Measurements from ENCODE around the gene OR13C2. TPM values are rescaled to one million over a fixed set of nuclear protein-coding genes. Genes with fewer than 3 reads are reported as not detected.
"Not testable (repeated sequence)": the region's sequence is repeated elsewhere in the genome, so short reads cannot be mapped to it uniquely, and the experiment has no call there.

The OR13C2 gene
- total RNA-seq, 1 donor from 2014 or later: not detected

DNA sequence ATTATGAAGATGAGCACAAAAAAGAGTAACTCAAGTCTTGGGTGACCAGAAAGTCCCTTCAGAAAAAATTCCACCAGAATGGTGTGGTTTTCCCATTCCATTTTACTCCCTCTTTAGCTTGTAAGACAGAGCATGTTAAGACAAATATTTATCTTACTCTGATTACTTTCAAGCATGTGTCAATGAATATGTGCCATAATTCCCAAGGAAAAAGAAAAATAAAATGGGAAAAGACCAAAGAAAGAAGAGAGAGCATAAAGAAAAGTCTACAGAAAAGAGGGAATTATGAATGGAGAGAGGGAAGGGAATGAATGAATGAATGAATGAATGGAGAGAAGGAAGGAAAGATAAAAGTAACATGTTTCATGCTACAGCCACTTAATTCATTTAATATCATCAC is 6.1 kb downstream of the OR13C2 start, which contains the start of gene OR13C5:
TSS of gene OR13C5 (minus strand) at position 101 of the 400 bp plus-strand sequence. CDS start at position 101, 0 bp downstream.
- not testable (repeated sequence) for H3K9me3 ChIP-seq (ENCODE audit: control insufficient read depth in 3 of 3, low read length in 3 of 3); H3K27ac ChIP-seq (ENCODE audit: low read depth, low read length); H3K36me3 ChIP-seq (ENCODE audit: control insufficient read depth in 3 of 3, insufficient read depth in 3 of 3, low read length in 3 of 3); H3K4me1 ChIP-seq (ENCODE audit: control insufficient read depth in 3 of 3, insufficient read depth in 3 of 3, low read length in 3 of 3); H3K9ac ChIP-seq (ENCODE audit: low read depth in 1 of 3, low read length in 3 of 3); H3K27me3 ChIP-seq (ENCODE audit: control insufficient read depth in 3 of 3, insufficient read depth in 3 of 3, low read length in 3 of 3); H3K4me3 ChIP-seq (ENCODE audit: low read length in 3 of 3)

DNA sequence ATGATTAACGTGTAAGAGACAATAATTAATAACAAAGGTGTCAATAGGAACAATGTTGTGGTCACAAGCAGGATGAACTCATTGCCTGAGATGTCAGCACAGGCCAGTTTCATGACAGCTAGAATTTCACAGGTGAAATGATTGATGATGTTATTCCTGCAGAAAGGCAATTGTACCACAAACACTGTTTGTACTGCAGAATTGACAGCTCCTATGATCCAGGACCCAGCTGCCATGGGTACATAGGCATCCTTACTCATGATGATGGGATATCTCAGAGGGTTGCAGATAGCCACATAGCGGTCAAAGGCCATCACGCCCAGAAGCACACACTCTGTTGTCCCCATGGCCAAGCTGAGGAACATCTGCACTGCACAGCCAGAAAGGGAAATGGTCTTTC is 6.7 kb downstream of the OR13C2 start:
- not testable (repeated sequence) for H3K36me3 ChIP-seq (ENCODE audit: control insufficient read depth in 3 of 3, insufficient read depth in 3 of 3, low read length in 3 of 3); H3K9ac ChIP-seq (ENCODE audit: low read depth in 1 of 3, low read length in 3 of 3); H3K4me3 ChIP-seq (ENCODE audit: low read length in 3 of 3); H3K9me3 ChIP-seq (ENCODE audit: control insufficient read depth in 3 of 3, low read length in 3 of 3); H3K27me3 ChIP-seq (ENCODE audit: control insufficient read depth in 3 of 3, insufficient read depth in 3 of 3, low read length in 3 of 3); H3K27ac ChIP-seq (ENCODE audit: low read depth, low read length); H3K4me1 ChIP-seq (ENCODE audit: control insufficient read depth in 3 of 3, insufficient read depth in 3 of 3, low read length in 3 of 3)

DNA sequence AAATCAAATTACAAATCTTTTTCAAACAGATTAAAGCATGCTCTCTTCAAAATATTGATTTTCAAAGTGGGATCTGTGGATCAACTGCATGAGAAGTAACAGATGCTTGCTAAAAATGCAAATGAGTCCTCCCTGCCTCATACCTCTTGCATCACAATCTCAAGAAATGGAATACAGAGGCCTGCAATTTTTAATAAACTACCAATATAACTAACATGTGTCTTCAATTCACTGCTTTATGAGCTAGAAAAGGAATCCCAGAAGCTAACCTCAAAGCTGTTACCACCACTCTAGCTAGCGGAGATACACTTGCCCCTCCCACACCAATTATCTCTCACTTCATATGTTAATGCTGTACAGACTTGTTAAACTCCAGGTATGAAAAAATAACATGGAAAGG is 15.8 kb downstream of the OR13C2 start:
- H3K4me1 ChIP-seq (ENCODE audit: control insufficient read depth in 3 of 3, insufficient read depth in 3 of 3, low read length in 3 of 3): no peaks in the 10 kb centered on the region
- peaks cover 0 to 2% (median 0%) of the 10 kb centered on the region in 3 donors for H3K9me3 ChIP-seq (ENCODE audit: control insufficient read depth in 3 of 3, low read length in 3 of 3)
- H3K36me3 ChIP-seq (ENCODE audit: control insufficient read depth in 3 of 3, insufficient read depth in 3 of 3, low read length in 3 of 3): no peaks in the 10 kb centered on the region
- H3K27ac ChIP-seq (ENCODE audit: low read depth, low read length): no peak overlapping the region
- H3K4me3 ChIP-seq (ENCODE audit: low read length in 3 of 3): no peak overlapping the region
- no peak overlapping the region for H3K9ac ChIP-seq (ENCODE audit: low read depth in 1 of 3, low read length in 3 of 3)
- H3K27me3 ChIP-seq (ENCODE audit: control insufficient read depth in 3 of 3, insufficient read depth in 3 of 3, low read length in 3 of 3): no peaks in the 10 kb centered on the region

DNA sequence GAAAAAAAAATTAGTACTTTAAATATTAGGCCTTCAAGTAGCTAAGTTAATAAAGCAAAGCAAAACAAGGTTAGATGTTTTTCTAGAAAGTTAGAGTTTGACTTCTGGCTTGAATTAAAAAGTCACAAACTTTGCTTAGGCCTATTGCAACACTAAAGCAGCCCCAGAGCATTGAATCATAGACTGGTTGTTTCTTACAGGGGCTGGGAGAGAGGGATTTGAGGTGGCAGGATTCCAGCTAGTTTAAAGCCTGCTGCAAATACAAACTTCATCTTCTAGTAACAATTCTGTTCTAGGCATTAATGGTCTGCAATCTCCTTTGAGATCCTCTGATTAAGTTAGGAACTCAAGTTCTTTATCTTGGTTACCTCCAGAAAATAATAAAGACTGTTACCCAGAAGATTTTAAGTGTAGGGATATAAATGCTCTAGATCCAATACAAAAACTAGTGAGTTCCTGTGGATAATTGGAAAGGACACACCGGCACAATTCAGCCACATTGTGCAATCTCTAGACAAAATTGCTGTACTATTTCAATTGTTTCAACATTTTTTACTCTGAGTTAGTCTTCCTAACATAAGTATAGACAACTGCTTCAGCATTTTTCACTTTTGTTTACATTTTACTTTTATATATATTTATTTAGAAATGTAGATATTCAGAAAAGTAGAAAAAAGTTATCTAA is 18.8 kb downstream of the OR13C2 start:
- H3K9ac ChIP-seq (ENCODE audit: low read depth in 1 of 3, low read length in 3 of 3): no peak overlapping the region
- H3K4me3 ChIP-seq (ENCODE audit: low read length in 3 of 3): no peak overlapping the region
- no peaks in the 10 kb centered on the region for H3K27me3 ChIP-seq (ENCODE audit: control insufficient read depth in 3 of 3, insufficient read depth in 3 of 3, low read length in 3 of 3)
- no peaks in the 10 kb centered on the region for H3K36me3 ChIP-seq (ENCODE audit: control insufficient read depth in 3 of 3, insufficient read depth in 3 of 3, low read length in 3 of 3)
- H3K9me3 ChIP-seq (ENCODE audit: control insufficient read depth in 3 of 3, low read length in 3 of 3): no peaks in the 10 kb centered on the region
- H3K27ac ChIP-seq (ENCODE audit: low read depth, low read length): no peak overlapping the region
- no peaks in the 10 kb centered on the region for H3K4me1 ChIP-seq (ENCODE audit: control insufficient read depth in 3 of 3, insufficient read depth in 3 of 3, low read length in 3 of 3)

DNA sequence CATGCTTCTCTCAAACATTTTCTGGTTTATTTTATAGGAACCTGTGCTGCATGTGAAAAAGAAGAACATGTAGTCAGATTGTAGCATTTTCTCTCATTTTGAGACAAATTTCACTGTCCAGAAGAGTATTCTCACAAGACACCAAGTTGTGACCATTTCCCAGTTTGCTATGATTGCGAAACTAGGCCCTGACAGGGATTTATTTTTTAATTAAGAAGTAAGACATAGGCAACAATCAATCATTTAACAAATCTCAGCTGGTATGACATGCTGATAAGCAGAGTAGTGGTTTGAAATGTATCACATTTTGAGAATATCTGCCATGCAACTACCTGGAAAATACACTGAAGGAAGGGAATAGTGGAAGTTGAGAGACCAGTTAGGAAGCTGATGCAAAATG is 24.9 kb downstream of the OR13C2 start:
- H3K9me3 ChIP-seq (ENCODE audit: control insufficient read depth in 3 of 3, low read length in 3 of 3): no peaks in the 10 kb centered on the region
- H3K36me3 ChIP-seq (ENCODE audit: control insufficient read depth in 3 of 3, insufficient read depth in 3 of 3, low read length in 3 of 3): no peaks in the 10 kb centered on the region
- no peak overlapping the region for H3K9ac ChIP-seq (ENCODE audit: low read depth in 1 of 3, low read length in 3 of 3)
- no peaks in the 10 kb centered on the region for H3K4me1 ChIP-seq (ENCODE audit: control insufficient read depth in 3 of 3, insufficient read depth in 3 of 3, low read length in 3 of 3)
- no peaks in the 10 kb centered on the region for H3K27me3 ChIP-seq (ENCODE audit: control insufficient read depth in 3 of 3, insufficient read depth in 3 of 3, low read length in 3 of 3)
- no peak overlapping the region for H3K27ac ChIP-seq (ENCODE audit: low read depth, low read length)
- H3K4me3 ChIP-seq (ENCODE audit: low read length in 3 of 3): no peak overlapping the region

DNA sequence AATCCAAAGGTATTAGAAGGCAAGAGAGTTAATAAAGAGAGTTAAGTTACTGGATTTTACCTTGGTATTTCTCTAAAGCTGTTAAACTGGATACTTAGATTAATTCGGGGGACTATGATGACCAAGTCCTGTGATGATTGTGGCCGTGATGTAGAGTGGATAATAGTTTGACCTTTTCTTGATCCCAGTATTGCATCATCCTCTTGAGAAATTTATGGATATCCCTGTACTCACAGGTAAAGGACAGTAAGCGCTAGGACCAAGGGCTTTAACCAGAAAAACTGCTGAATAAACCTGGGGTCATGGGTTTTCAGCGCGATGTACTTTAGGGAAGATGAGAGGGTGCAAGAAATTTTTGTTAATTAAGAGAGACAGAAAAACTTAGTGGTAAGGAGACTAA is 28.2 kb downstream of the OR13C2 start:
- no peak overlapping the region for H3K27ac ChIP-seq (ENCODE audit: low read depth, low read length)
- no peak overlapping the region for H3K9ac ChIP-seq (ENCODE audit: low read depth in 1 of 3, low read length in 3 of 3)
- no peaks in the 10 kb centered on the region for H3K4me1 ChIP-seq (ENCODE audit: control insufficient read depth in 3 of 3, insufficient read depth in 3 of 3, low read length in 3 of 3)
- H3K27me3 ChIP-seq (ENCODE audit: control insufficient read depth in 3 of 3, insufficient read depth in 3 of 3, low read length in 3 of 3): no peaks in the 10 kb centered on the region
- no peak overlapping the region for H3K4me3 ChIP-seq (ENCODE audit: low read length in 3 of 3)
- H3K36me3 ChIP-seq (ENCODE audit: control insufficient read depth in 3 of 3, insufficient read depth in 3 of 3, low read length in 3 of 3): no peaks in the 10 kb centered on the region
- H3K9me3 ChIP-seq (ENCODE audit: control insufficient read depth in 3 of 3, low read length in 3 of 3): peaks cover 0 to 2% (median 0%) of the 10 kb centered on the region in 3 donors

DNA sequence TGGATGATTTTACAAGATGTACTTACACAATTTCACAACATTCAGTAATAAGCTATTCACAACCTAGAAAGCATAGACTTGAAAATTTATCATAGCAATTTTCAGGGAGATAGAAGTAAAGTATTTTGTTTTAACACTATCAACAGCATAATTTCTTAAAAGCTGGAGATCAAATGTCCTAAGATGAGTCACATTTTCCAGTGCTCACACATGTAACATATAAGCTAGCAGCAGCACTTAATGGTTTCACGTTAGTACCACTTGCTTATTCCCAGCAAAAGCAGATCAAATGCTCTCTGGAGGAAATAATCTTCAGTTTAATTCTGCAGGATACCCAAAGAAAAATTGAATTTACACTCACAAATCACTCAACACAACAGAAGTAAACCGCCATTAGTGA is 30.0 kb downstream of the OR13C2 start:
- Histone ChIP-seq H3K27me3 (ENCODE audit: control insufficient read depth in 3 of 3, insufficient read depth in 3 of 3, low read length in 3 of 3) (no peaks in the 10 kb centered on the region), H3K27ac (ENCODE audit: low read depth, low read length) (no peak overlapping the region), H3K9me3 (ENCODE audit: control insufficient read depth in 3 of 3, low read length in 3 of 3) (peaks cover 0 to 2% (median 0%) of the 10 kb centered on the region in 3 donors), H3K4me3 (ENCODE audit: low read length in 3 of 3) (no peak overlapping the region), H3K36me3 (ENCODE audit: control insufficient read depth in 3 of 3, insufficient read depth in 3 of 3, low read length in 3 of 3) (no peaks in the 10 kb centered on the region), H3K4me1 (ENCODE audit: control insufficient read depth in 3 of 3, insufficient read depth in 3 of 3, low read length in 3 of 3) (no peaks in the 10 kb centered on the region), H3K9ac (ENCODE audit: low read depth in 1 of 3, low read length in 3 of 3) (no peak overlapping the region)

DNA sequence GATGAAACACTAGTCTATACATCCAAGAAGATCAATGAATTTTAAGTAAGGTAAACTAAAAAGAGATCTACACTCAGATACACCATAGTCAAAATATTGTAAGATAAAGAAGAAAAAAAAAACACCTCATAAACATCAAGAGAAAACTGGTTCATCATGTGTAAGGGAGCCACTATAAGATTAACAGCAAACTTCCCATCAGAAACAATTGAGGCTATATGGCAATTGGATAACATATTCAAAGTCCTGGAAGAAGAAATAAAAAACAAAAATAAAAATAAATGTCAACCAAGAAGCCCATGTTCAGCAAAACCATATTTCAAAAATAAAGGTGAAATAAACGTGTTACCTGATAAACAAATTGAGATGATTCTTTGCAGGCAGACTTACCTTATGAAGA is 32.8 kb downstream of the OR13C2 start:
- H3K4me3 ChIP-seq (ENCODE audit: low read length in 3 of 3): no peak overlapping the region
- H3K9ac ChIP-seq (ENCODE audit: low read depth in 1 of 3, low read length in 3 of 3): no peak overlapping the region
- no peaks in the 10 kb centered on the region for H3K4me1 ChIP-seq (ENCODE audit: control insufficient read depth in 3 of 3, insufficient read depth in 3 of 3, low read length in 3 of 3)
- H3K36me3 ChIP-seq (ENCODE audit: control insufficient read depth in 3 of 3, insufficient read depth in 3 of 3, low read length in 3 of 3): no peaks in the 10 kb centered on the region
- H3K9me3 ChIP-seq (ENCODE audit: control insufficient read depth in 3 of 3, low read length in 3 of 3): peaks cover 0 to 2% (median 0%) of the 10 kb centered on the region in 3 donors
- no peaks in the 10 kb centered on the region for H3K27me3 ChIP-seq (ENCODE audit: control insufficient read depth in 3 of 3, insufficient read depth in 3 of 3, low read length in 3 of 3)
- no peak overlapping the region for H3K27ac ChIP-seq (ENCODE audit: low read depth, low read length)

DNA sequence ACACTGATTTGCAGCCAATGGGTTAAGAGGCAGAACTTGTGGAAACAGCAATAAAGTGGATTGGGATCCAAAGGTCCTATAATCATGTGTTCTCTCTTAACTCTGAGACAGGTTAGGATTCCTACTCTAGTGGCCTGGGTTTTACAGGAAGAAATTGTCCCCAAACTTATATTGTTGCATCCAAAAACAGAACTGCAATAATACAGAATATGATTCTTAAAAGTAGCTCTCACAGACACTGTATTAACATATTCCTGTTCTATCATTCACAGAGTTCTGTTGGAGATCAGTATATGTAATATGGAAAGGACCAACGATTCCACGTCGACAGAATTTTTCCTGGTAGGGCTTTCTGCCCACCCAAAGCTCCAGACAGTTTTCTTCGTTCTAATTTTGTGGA is 36.6 kb downstream of the OR13C2 start, which contains the start of gene OR13C8:
TSS of gene OR13C8 (plus strand) at position 301 of the 400 bp plus-strand sequence. CDS start at position 301, 0 bp downstream.
- H3K9me3 ChIP-seq (ENCODE audit: control insufficient read depth in 3 of 3, low read length in 3 of 3): peaks cover 0 to 2% (median 0%) of the 10 kb centered on the region in 3 donors
- H3K9ac ChIP-seq (ENCODE audit: low read depth in 1 of 3, low read length in 3 of 3): no peak within 1 kb of the TSS
- H3K36me3 ChIP-seq (ENCODE audit: control insufficient read depth in 3 of 3, insufficient read depth in 3 of 3, low read length in 3 of 3): no peaks in the 10 kb centered on the region
- H3K27me3 ChIP-seq (ENCODE audit: control insufficient read depth in 3 of 3, insufficient read depth in 3 of 3, low read length in 3 of 3): no peaks in the 10 kb centered on the region
- no peak within 1 kb of the TSS for H3K4me3 ChIP-seq (ENCODE audit: low read length in 3 of 3)
- H3K27ac ChIP-seq (ENCODE audit: low read depth, low read length): no peak within 1 kb of the TSS
- no peaks in the 10 kb centered on the region for H3K4me1 ChIP-seq (ENCODE audit: control insufficient read depth in 3 of 3, insufficient read depth in 3 of 3, low read length in 3 of 3)

DNA sequence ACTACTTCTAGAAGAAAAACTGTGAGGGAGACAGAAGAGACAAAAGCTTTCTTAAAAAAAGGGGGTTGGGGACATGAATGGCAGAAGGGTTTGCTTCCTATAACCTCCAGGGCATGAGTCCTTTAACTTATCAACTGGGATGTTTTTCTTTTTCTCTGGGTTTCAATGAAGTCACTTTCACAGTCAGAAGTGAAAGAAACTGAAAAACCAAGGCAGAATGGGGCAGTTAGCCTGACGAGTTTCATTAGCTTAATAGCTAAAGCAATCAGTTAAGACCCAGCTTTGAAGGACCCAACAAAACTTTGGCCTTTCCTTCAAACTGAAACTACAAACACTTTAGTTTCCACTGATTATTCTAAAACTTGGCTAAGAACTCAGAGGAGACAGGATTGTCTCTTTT is 41.1 kb downstream of the OR13C2 start:
- Histone ChIP-seq H3K4me1 (ENCODE audit: control insufficient read depth in 3 of 3, insufficient read depth in 3 of 3, low read length in 3 of 3) (no peaks in the 10 kb centered on the region), H3K27me3 (ENCODE audit: control insufficient read depth in 3 of 3, insufficient read depth in 3 of 3, low read length in 3 of 3) (no peaks in the 10 kb centered on the region), H3K36me3 (ENCODE audit: control insufficient read depth in 3 of 3, insufficient read depth in 3 of 3, low read length in 3 of 3) (no peaks in the 10 kb centered on the region), H3K9me3 (ENCODE audit: control insufficient read depth in 3 of 3, low read length in 3 of 3) (no peaks in the 10 kb centered on the region), H3K4me3 (ENCODE audit: low read length in 3 of 3) (no peak overlapping the region), H3K9ac (ENCODE audit: low read depth in 1 of 3, low read length in 3 of 3) (no peak overlapping the region), H3K27ac (ENCODE audit: low read depth, low read length) (no peak overlapping the region)

Data from skeletal muscle tissue (tissue), 4 donors.